ENCODE measurements around the gene ZNF789. TPM values are rescaled to one million over a fixed set of nuclear protein-coding genes. Genes with fewer than 3 reads are reported as not detected.

ZNF789 gene
- total RNA-seq, 4 donors from 2014 or later = 4.4 to 16.3 (median 5.3) TPM

GRCh38 chr7:99447943-99448342 lies 24.7 kb upstream of the ZNF789 start:
- no peak for DNase-seq (ENCODE audit: low spot score in 2 of 2)
- peaks cover 95% of the 10 kb centered on the region for H3K36me3 ChIP-seq
- no peaks in the 10 kb centered on the region for H3K9me3 ChIP-seq
- WGBS = 90% methylated on average over 10 of the region's 10 CpGs
- H3K4me1 ChIP-seq = peaks cover 7% of the 10 kb centered on the region
- H3K4me3 ChIP-seq = no peak overlapping the region
- no peaks in the 10 kb centered on the region for H3K27me3 ChIP-seq
- TF ChIP-seq EP300 (IDR thresholded peaks at IDR 0.05) = no peak
- TF ChIP-seq, protein P1, sequence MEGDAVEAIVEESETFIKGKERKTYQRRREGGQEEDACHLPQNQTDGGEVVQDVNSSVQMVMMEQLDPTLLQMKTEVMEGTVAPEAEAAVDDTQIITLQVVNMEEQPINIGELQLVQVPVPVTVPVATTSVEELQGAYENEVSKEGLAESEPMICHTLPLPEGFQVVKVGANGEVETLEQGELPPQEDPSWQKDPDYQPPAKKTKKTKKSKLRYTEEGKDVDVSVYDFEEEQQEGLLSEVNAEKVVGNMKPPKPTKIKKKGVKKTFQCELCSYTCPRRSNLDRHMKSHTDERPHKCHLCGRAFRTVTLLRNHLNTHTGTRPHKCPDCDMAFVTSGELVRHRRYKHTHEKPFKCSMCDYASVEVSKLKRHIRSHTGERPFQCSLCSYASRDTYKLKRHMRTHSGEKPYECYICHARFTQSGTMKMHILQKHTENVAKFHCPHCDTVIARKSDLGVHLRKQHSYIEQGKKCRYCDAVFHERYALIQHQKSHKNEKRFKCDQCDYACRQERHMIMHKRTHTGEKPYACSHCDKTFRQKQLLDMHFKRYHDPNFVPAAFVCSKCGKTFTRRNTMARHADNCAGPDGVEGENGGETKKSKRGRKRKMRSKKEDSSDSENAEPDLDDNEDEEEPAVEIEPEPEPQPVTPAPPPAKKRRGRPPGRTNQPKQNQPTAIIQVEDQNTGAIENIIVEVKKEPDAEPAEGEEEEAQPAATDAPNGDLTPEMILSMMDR (IDR thresholded peaks at IDR 0.05) = no peak
- TF ChIP-seq POLR2A (IDR thresholded peaks at IDR 0.05) = no peak
- no peak for TF ChIP-seq POLR2AphosphoS5 (IDR thresholded peaks at IDR 0.05)
- no peak overlapping the region for H3K27ac ChIP-seq

GRCh38 chr7:99448855-99449254 lies 23.8 kb upstream of the ZNF789 start:
- 93% methylated on average over 3 of the region's 10 CpGs for WGBS
- H3K9me3 ChIP-seq = no peaks in the 10 kb centered on the region
- TF ChIP-seq EP300 (IDR thresholded peaks at IDR 0.05) = no peak
- no peak for DNase-seq (ENCODE audit: low spot score in 2 of 2)
- peaks cover 96% of the 10 kb centered on the region for H3K36me3 ChIP-seq
- H3K27ac ChIP-seq = no peak overlapping the region
- H3K4me3 ChIP-seq = no peak overlapping the region
- peaks cover 9% of the 10 kb centered on the region for H3K4me1 ChIP-seq
- H3K27me3 ChIP-seq = no peaks in the 10 kb centered on the region

DNA sequence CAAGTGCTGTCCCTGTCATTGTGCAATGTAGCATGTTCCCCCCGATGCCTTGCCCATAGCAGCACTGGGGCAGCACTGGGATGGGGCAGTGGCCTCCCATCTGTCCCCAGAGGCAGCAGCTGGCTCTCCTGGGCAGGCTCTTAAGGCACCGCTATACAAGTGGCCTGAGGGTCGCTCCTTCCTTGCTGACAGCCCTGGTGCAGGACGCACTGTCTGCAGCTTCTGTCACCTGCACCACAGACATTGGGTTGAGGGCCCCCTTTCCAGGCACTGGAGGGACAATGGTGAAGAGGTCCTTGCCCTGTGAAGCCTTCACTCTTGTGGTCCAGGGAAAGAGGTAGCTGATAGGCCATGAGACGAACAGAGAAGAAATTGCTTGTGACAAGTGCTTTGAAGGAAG lies 23.4 kb upstream of the ZNF789 start:
- Histone ChIP-seq H3K36me3 (peaks cover 97% of the 10 kb centered on the region), H3K4me3 (no peak overlapping the region)
- TF ChIP-seq EP300 (IDR thresholded peaks at IDR 0.05) = no peak
- TF ChIP-seq POLR2AphosphoS5 (IDR thresholded peaks at IDR 0.05) = no peak
- no peak for TF ChIP-seq POLR2A (IDR thresholded peaks at IDR 0.05)
- TF ChIP-seq, protein P1 (IDR thresholded peaks at IDR 0.05) = no peak

DNA sequence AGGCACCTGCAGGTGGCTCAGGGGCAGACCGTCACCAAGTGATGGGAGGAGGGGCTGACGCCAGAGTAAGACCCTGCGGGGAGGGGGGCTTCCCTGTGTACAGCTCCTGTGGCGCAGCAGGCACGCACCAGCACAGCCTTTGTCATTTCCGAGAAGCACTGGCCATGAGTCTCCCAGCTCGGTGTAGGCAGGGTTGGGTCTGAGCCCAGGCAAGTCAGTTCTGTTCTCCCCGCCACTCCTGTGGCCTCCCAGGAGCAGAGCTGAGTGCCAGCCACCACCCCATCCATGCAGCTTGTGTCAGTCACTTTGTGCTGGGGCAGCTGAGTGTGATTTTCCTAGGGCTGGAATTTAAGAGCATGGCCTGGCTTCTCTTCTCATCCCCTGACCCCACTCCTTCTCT lies 20.8 kb upstream of the ZNF789 start:
- no peaks in the 10 kb centered on the region for H3K27me3 ChIP-seq
- H3K9me3 ChIP-seq = no peaks in the 10 kb centered on the region
- no CpG with 5 or more reads among the region's 8 CpGs for WGBS
- TF ChIP-seq EP300 (IDR thresholded peaks at IDR 0.05) = no peak
- H3K27ac ChIP-seq = no peak overlapping the region
- peaks cover 100% of the 10 kb centered on the region for H3K36me3 ChIP-seq
- H3K4me3 ChIP-seq = no peak overlapping the region
- DNase-seq (ENCODE audit: low spot score in 2 of 2) = no peak
- peaks cover 9% of the 10 kb centered on the region for H3K4me1 ChIP-seq

More for the DNA sequence above, 23.4 kb upstream of the ZNF789 start:
- peaks cover 9% of the 10 kb centered on the region for H3K4me1 ChIP-seq
- no peaks in the 10 kb centered on the region for H3K9me3 ChIP-seq
- H3K27ac ChIP-seq = no peak overlapping the region
- 94% methylated on average over 5 of the region's 5 CpGs for WGBS
- no peaks in the 10 kb centered on the region for H3K27me3 ChIP-seq
- DNase-seq (ENCODE audit: low spot score in 2 of 2) = no peak

- Histone ChIP-seq H3K36me3 (peaks cover 100% of the 10 kb centered on the region), H3K4me1 (peaks cover 9% of the 10 kb centered on the region), H3K9me3 (no peaks in the 10 kb centered on the region), H3K27me3 (no peaks in the 10 kb centered on the region), H3K27ac (no peak overlapping the region), H3K4me3 (no peak overlapping the region)
- 80% methylated on average over 8 of the region's 13 CpGs for WGBS
- DNase-seq (ENCODE audit: low spot score in 2 of 2) = no peak
- TF ChIP-seq, protein P1 (IDR thresholded peaks at IDR 0.05) = no peak
- TF ChIP-seq POLR2AphosphoS5 (IDR thresholded peaks at IDR 0.05) = no peak
- TF ChIP-seq EP300 (IDR thresholded peaks at IDR 0.05) = no peak
- no peak for TF ChIP-seq POLR2A (IDR thresholded peaks at IDR 0.05)
These were observed 20.1 kb upstream of the ZNF789 start for GRCh38 chr7:99452541-99452940.

- no peak for TF ChIP-seq POLR2AphosphoS5 (IDR thresholded peaks at IDR 0.05)
- no peak for TF ChIP-seq EP300 (IDR thresholded peaks at IDR 0.05)
- no peak for TF ChIP-seq POLR2A (IDR thresholded peaks at IDR 0.05)
- TF ChIP-seq, protein P1 (IDR thresholded peaks at IDR 0.05) = no peak
- H3K4me3 ChIP-seq = no peak overlapping the region
- no peaks in the 10 kb centered on the region for H3K27me3 ChIP-seq
- H3K9me3 ChIP-seq = no peaks in the 10 kb centered on the region
- peaks cover 9% of the 10 kb centered on the region for H3K4me1 ChIP-seq
- peaks cover 100% of the 10 kb centered on the region for H3K36me3 ChIP-seq
- no peak for DNase-seq (ENCODE audit: low spot score in 2 of 2)
- WGBS = 55% methylated on average over 2 of the region's 11 CpGs
- no peak overlapping the region for H3K27ac ChIP-seq
These were observed 19.6 kb upstream of the ZNF789 start for GRCh38 chr7:99453105-99453504.

All from suprapubic skin (tissue), 4 donors.